ENCODE measurements around the gene GMDS. TPM values are rescaled to one million over a fixed set of nuclear protein-coding genes. Genes with fewer than 3 reads are reported as not detected.

GMDS gene
- total and polyA plus RNA-seq, 2 of the 13 experiments (the other 11 are each of a cell fraction or from before 2014, with no cell fraction given) = 64.4 to 112 TPM

DNA sequence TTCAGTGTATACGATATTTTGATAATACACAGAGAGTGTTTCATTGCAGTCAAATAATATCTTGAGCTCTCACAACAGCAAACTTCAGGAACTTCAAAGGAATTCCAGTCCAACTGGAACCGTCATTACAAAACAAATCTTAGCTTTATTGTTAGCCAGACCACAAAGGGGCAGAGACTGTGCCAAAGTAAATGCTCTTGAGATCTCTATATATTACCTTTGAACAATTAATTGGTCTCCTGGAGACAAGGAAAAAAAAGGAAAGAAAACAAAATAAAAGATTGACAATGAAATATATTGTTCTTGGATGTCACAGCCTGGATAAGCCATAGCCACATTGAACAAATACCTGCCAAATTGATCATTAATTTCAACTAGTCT lies 565.7 kb downstream of the GMDS start:
- no TSS peak for BruUV-seq (replicated peaks)
- ChIA-PET POLR2A (no interaction called here), CTCF (ENCODE audit: low intra/inter-chr PET ratio, low total read pairs) (no interaction called here)
- H3K4me3 ChIP-seq (replicated peaks in 1 of 3; ENCODE audit: insufficient read depth in 1 of 3, low read depth in 2 of 3, low read length in 3 of 3) = no peak overlapping the region
- no peak overlapping the region for H3K4me2 ChIP-seq (ENCODE audit: low read depth, low read length)
- no peaks in the 10 kb centered on the region for H4K20me1 ChIP-seq (ENCODE audit: insufficient read depth, low read length)
- intact Hi-C loops (cut with micrococcal nuclease; ENCODE audit: unreplicated experiment) (no loop called here), in situ Hi-C loops (cut with HindIII; ENCODE audit: extremely low pct_ligation_motif_present, low pct_unique_long_range_greater_than_20kb) (no loop called here)
- H3K27me3 ChIP-seq (ENCODE audit: control insufficient read depth in 1 of 2, insufficient read depth in 2 of 2, low read length in 2 of 2) = no peaks in the 10 kb centered on the region
- H3K9ac ChIP-seq (ENCODE audit: insufficient read depth, low read depth, low read length) = no peak overlapping the region
- FAIRE-seq = no peak
- WGBS (ENCODE audit: low lambda C conversion rate) = 49% methylated on average over 2 of the region's 2 CpGs
- peaks cover 0 to 7% of the 10 kb centered on the region in 2 experiments; a peak in 2 of 5 replicates for H3K36me3 ChIP-seq (replicated peaks in 1 of 2; ENCODE audit: control insufficient read depth in 1 of 2, insufficient read depth in 2 of 2, low read length in 2 of 2)
- TF ChIP-seq PHF5A (CRISPR knock-in tag; IDR thresholded peaks at IDR 0.05; ENCODE audit: low read depth, unreplicated experiment) (no peak), ZNF572 (CRISPR knock-in tag; IDR thresholded peaks at IDR 0.05) (no peak), ZNF383 (CRISPR knock-in tag; IDR thresholded peaks at IDR 0.05; ENCODE audit: borderline replicate concordance) (no peak), ZNF138 (CRISPR knock-in tag; IDR thresholded peaks at IDR 0.05; ENCODE audit: low read depth) (no peak), SOX13 (IDR thresholded peaks at IDR 0.05) (no peak), SOX13 (CRISPR knock-in tag; conservative IDR thresholded peaks at IDR 0.05 in 1 of 2, IDR thresholded peaks at IDR 0.05 in 1 of 2) (0 out of 4 replicates have a peak, but pooled peaks of 1 of the 2 experiments have one; percentile 18), PAXIP1 (CRISPR knock-in tag; conservative IDR thresholded peaks at IDR 0.05) (no peak), BRD4 (CRISPR knock-in tag; IDR thresholded peaks at IDR 0.05) (no peak), ZNF646 (CRISPR knock-in tag; IDR thresholded peaks at IDR 0.05) (no peak)
- no peak overlapping the region for H2AFZ ChIP-seq (ENCODE audit: low read length)
- H3K27ac ChIP-seq (ENCODE audit: extremely low read length, insufficient read depth, low read length) = no peak overlapping the region
- ATAC-seq = no peak
- peaks cover 19% of the 10 kb centered on the region for H3K4me1 ChIP-seq (ENCODE audit: insufficient read depth, low read length)
- no peaks in the 10 kb centered on the region for H3K79me2 ChIP-seq (ENCODE audit: insufficient read depth, low read length)
- peak; percentile 49 for DNase-seq (ENCODE audit: low spot score)
- H3K9me3 ChIP-seq (ENCODE audit: low read length) = no peaks in the 10 kb centered on the region
